Subcutaneous abdominal adipose tissue (tissue), 5 donors: Measurements from ENCODE around the gene ARHGAP44.

Experiments
- H3K27ac ChIP-seq: one replicate; pipeline ENCODE4 v1.7.0; 2013; ENCODE audit warnings: low read depth, mild to moderate bottlenecking, inconsistent platforms, low read length, moderate library complexity
- H3K27me3 ChIP-seq, 5 donors: one replicate each; pipeline ENCODE4 v1.7.0; 2013; ENCODE audit warnings: low read length in 5 of 5, inconsistent platforms in 1 of 5; ENCODE audit not compliant: control insufficient read depth in 5 of 5, insufficient read depth in 4 of 5
- H3K36me3 ChIP-seq, 5 donors: one replicate each; pipeline ENCODE4 v1.7.0; 2013; ENCODE audit warnings: low read length in 5 of 5; ENCODE audit not compliant: control insufficient read depth in 5 of 5, insufficient read depth in 5 of 5
- H3K4me1 ChIP-seq, 5 donors: one replicate each; pipeline ENCODE4 v1.7.0; 2013; ENCODE audit warnings: low read length in 5 of 5, mild to moderate bottlenecking in 3 of 5, moderate library complexity in 1 of 5; ENCODE audit not compliant: control insufficient read depth in 5 of 5, insufficient read depth in 5 of 5
- H3K4me3 ChIP-seq, 5 donors: one replicate each; pipeline ENCODE4 v1.7.0; 2013; ENCODE audit warnings: low read length in 5 of 5, low read depth in 1 of 5
- H3K9ac ChIP-seq, 5 donors: one replicate each; pipeline ENCODE4 v1.7.0; 2013; ENCODE audit warnings: low read length in 5 of 5, mild to moderate bottlenecking in 4 of 5, moderate library complexity in 3 of 5
- H3K9me3 ChIP-seq, 5 donors: one replicate each; pipeline ENCODE4 v1.7.0; 2013; ENCODE audit warnings: low read length in 5 of 5; ENCODE audit not compliant: control insufficient read depth in 5 of 5
- donor health status: healthy.
- donor health status: healthy.
- donor health status: healthy.
- donor health status: healthy.
- donor health status: healthy.

Gene ARHGAP44, protein sequence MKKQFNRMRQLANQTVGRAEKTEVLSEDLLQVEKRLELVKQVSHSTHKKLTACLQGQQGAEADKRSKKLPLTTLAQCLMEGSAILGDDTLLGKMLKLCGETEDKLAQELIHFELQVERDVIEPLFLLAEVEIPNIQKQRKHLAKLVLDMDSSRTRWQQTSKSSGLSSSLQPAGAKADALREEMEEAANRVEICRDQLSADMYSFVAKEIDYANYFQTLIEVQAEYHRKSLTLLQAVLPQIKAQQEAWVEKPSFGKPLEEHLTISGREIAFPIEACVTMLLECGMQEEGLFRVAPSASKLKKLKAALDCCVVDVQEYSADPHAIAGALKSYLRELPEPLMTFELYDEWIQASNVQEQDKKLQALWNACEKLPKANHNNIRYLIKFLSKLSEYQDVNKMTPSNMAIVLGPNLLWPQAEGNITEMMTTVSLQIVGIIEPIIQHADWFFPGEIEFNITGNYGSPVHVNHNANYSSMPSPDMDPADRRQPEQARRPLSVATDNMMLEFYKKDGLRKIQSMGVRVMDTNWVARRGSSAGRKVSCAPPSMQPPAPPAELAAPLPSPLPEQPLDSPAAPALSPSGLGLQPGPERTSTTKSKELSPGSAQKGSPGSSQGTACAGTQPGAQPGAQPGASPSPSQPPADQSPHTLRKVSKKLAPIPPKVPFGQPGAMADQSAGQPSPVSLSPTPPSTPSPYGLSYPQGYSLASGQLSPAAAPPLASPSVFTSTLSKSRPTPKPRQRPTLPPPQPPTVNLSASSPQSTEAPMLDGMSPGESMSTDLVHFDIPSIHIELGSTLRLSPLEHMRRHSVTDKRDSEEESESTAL

DNA sequence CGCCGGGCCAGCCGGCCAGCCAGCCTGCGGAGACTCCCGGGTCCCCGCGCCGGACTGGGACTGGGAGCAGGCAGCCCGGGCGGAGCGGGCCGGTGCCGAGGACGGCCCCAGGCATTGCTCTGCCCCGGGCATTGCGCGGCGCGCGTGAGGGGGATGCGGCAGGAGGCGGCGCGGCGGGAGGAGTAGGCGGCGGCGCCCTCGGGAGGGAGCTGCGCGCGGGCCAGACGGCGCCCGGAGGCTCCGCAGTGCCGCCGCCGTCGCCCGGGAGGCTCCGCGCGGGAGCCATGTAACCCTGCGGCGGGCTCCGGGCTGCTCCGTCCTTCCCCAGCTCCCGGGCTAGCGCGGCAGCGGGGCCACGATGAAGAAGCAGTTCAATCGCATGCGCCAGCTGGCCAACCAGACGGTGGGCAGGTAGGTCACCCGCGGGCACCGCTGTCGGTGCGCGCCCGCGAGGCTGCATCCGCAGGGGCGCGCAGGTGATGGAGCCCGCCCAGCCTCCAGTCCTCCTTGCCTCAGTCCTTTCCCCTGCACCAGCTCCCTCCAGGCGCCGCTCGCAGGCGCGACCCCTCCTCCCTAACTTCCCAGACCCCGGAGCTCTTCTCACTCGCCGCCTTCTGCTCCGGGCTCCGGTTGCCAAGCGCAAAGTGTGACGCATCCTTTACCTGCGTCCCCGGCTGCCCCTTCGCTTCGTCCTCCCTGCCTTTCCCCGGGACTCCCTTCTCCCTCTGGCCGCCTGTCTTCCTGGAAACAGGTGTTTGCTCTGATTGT is at the start of gene ARHGAP44:
Gene ARHGAP44, plus strand, starts transcription at position 18 of the 768 bp plus-strand sequence. Its CDS starts 341 bp downstream, at position 359.
- Histone ChIP-seq H3K27me3 (peaks cover 0 to 15% (median 4%) of the 10 kb centered on the region in 5 donors), H3K4me1 (peaks cover 0 to 14% (median 12%) of the 10 kb centered on the region in 5 donors), H3K9ac (peak within 1 kb of the TSS in 2 of 5 donors; percentile 6 to 66), H3K4me3 (peak within 1 kb of the TSS; percentile 53 to 79 (median 73)), H3K27ac (no peak within 1 kb of the TSS), H3K9me3 (no peaks in the 10 kb centered on the region), H3K36me3 (no peaks in the 10 kb centered on the region)

DNA sequence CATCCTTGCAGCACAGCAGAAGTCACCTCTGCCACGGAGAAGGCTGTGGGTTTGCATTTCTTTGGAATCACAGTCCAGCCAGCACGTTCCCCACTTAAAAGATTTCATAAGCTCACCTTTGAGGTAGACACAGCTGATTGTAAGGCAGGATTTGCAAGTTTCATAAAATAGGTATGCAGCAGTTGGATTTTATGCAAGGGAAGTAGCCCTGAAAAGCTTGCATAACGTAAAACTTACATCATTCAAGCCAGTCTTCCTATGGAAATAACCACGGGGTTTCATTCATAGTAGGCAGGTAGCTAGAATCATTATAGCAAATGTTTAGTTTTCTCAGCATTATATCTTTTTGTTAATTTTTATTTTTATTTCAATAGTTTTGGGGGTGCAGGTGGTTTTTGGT is 49.8 kb upstream of the ARHGAP44 start:
- H3K27me3 ChIP-seq = no peaks in the 10 kb centered on the region
- H3K4me3 ChIP-seq = no peak overlapping the region
- no peaks in the 10 kb centered on the region for H3K9me3 ChIP-seq
- H3K9ac ChIP-seq = no peak overlapping the region
- H3K36me3 ChIP-seq = no peaks in the 10 kb centered on the region
- peaks cover 0 to 8% (median 7%) of the 10 kb centered on the region in 5 donors for H3K4me1 ChIP-seq
- no peak overlapping the region for H3K27ac ChIP-seq

DNA sequence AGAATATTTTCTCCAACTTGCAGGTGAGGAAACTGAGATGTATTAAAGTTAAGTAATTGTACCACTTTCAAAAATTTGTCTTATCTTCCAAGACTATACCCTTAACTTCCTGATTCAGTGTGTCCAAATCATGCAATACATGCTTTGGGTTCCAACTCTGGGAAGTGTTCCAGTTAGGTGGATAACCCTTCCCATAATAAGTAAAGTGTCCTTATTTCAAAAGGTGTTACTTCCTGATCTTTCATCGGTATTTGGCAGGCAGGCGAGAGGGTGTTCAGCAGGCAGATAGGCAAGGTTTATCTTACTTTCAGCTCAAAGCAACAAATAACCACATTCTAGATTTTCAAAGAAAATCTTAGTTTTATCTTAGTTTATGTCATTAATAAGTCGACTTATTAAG is 46.3 kb upstream of the ARHGAP44 start:
- Histone ChIP-seq H3K4me1 (peaks cover 0 to 8% (median 7%) of the 10 kb centered on the region in 5 donors), H3K9ac (no peak overlapping the region), H3K36me3 (no peaks in the 10 kb centered on the region), H3K27ac (no peak overlapping the region), H3K27me3 (peaks cover 0 to 3% (median 0%) of the 10 kb centered on the region in 5 donors), H3K9me3 (no peaks in the 10 kb centered on the region), H3K4me3 (no peak overlapping the region)

DNA sequence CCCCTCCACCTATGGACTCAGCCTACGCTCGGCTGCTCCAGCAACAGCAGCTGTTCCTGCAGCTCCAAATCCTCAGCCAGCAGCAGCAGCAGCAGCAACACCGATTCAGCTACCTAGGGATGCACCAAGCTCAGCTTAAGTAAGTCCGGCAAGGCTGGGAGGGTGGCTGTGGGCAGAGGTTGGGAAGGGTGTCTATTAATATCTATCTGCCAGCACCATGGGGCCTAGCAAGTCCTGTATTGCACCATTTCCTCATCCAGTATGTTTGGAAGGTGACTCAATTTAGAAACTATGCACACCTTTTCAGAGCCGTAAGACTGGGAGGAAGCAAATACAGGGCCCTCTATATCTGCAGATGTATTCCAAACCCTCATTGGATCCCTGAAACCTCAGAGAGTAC is 45.0 kb upstream of the ARHGAP44 start:
- Histone ChIP-seq H3K36me3 (no peaks in the 10 kb centered on the region), H3K4me1 (peaks cover 0 to 8% (median 7%) of the 10 kb centered on the region in 5 donors), H3K9me3 (no peaks in the 10 kb centered on the region), H3K9ac (no peak overlapping the region), H3K4me3 (no peak overlapping the region), H3K27me3 (peaks cover 0 to 3% (median 0%) of the 10 kb centered on the region in 5 donors), H3K27ac (no peak overlapping the region)

DNA sequence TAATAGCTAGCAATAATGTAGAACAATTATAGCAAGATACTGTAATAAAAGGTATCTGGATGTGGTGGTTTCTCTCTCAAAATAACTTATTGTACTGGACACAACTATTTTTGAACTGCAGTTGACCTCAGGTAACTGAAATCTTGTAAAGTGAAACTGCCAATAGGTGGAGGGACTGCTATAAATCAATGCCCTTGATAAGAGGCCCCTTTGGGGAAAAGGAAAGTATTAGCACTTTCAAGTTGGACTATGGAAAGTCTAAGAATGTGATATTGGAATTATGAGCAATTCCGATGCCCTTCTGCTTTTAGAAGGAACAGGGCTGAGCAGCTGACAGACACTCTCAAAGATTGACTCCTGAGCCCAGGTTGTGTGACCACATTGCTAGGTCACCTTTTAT is 44.5 kb upstream of the ARHGAP44 start:
- Histone ChIP-seq H3K9ac (no peak overlapping the region), H3K4me1 (peaks cover 0 to 8% (median 7%) of the 10 kb centered on the region in 5 donors), H3K9me3 (no peaks in the 10 kb centered on the region), H3K36me3 (no peaks in the 10 kb centered on the region), H3K4me3 (no peak overlapping the region), H3K27me3 (peaks cover 0 to 3% (median 0%) of the 10 kb centered on the region in 5 donors), H3K27ac (no peak overlapping the region)

DNA sequence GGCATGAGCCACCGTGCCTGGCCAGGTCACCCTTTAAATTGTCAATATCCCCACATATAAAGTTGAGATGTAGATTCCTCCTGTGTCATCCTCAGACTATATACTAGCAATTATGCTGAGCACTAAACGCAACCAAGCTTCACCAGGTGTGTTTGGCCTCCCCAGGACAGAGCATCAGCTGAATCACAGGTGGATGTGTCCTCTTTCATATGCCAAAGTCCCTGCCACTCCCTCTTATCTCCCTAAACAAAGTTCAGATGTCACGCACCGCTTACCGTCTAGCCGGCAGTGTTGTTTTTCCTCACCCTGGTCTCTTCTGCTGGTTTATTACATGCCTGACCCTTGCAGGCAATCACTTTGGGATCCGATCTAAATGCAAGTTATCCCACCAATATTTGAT is 43.8 kb upstream of the ARHGAP44 start:
- peaks cover 0 to 3% (median 0%) of the 10 kb centered on the region in 5 donors for H3K27me3 ChIP-seq
- H3K4me3 ChIP-seq = no peak overlapping the region
- peaks cover 0 to 8% (median 7%) of the 10 kb centered on the region in 5 donors for H3K4me1 ChIP-seq
- no peak overlapping the region for H3K9ac ChIP-seq
- H3K9me3 ChIP-seq = no peaks in the 10 kb centered on the region
- H3K36me3 ChIP-seq = no peaks in the 10 kb centered on the region
- H3K27ac ChIP-seq = no peak overlapping the region

DNA sequence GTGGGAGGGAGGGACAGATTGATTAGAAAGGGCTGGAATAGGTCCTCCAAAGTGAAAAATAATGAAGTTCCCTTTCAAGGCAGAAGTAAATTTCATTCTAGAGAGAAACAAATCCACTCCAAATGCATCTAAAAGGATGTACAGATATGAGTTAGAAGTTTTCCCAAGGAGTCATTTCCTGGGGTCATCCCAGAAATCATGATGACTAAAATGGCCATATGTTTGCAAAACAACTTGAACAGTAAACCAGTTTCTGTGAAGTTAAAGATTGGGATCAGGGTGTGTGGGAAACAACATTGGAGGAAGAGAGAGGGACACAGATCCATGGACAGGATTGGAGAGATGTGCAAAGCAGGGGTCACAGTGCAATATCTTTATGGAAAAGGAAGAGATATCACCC is 32.5 kb upstream of the ARHGAP44 start:
- Histone ChIP-seq H3K27ac (no peak overlapping the region), H3K4me1 (no peaks in the 10 kb centered on the region), H3K9ac (no peak overlapping the region), H3K9me3 (no peaks in the 10 kb centered on the region), H3K36me3 (no peaks in the 10 kb centered on the region), H3K4me3 (no peak overlapping the region), H3K27me3 (no peaks in the 10 kb centered on the region)

DNA sequence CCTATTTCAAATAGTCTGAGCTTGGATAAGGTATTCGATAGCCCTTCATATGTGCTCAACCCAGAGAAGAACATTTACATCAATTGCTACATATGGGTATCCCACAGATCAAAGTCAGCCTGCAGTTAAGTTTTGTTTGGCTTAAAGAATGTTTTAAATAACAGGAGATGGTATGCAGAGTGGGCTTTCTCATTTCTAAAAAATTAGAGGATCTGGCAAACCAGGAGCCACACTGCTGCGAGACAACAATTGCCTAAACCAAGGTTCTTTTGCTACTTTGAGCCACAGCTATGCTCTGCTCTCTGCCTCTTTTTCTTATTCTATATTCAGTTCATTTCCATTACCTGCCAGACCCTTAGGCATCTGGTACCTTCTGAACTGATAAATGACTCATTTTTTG is 30.2 kb upstream of the ARHGAP44 start:
- Histone ChIP-seq H3K36me3 (no peaks in the 10 kb centered on the region), H3K9ac (no peak overlapping the region), H3K4me1 (no peaks in the 10 kb centered on the region), H3K4me3 (no peak overlapping the region), H3K9me3 (no peaks in the 10 kb centered on the region), H3K27ac (no peak overlapping the region), H3K27me3 (no peaks in the 10 kb centered on the region)

DNA sequence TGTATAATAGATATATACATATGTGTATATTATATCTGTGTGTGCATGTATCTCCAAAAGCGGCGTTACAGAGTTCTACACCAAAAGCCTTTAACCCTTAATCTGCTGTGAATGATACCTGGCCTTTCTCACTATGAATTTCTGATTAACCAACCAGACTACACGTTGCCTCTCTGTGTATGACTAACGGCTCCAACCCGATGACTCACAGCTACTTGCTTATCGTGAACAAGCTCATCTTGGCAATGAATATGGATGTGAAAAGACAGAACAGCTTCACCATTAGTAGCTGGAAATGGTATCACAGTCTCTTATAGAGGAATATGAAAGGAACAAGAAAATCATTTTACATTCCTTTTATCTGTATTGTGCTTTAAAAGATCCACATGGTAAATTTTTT is 23.8 kb upstream of the ARHGAP44 start:
- H3K27ac ChIP-seq = no peak overlapping the region
- no peak overlapping the region for H3K9ac ChIP-seq
- H3K4me3 ChIP-seq = no peak overlapping the region
- H3K4me1 ChIP-seq = no peaks in the 10 kb centered on the region
- H3K27me3 ChIP-seq = no peaks in the 10 kb centered on the region
- no peaks in the 10 kb centered on the region for H3K36me3 ChIP-seq
- no peaks in the 10 kb centered on the region for H3K9me3 ChIP-seq
